K562 (cell line): Measurements from ENCODE around the gene IQGAP3. TPM values are rescaled to one million over a fixed set of nuclear protein-coding genes. Genes with fewer than 3 reads are reported as not detected.
A peak's percentile ranks its signal among the peaks of the same experiment; 100 is the strongest.

ENCODE experiments used
- CBFA2T2 ChIP-seq: fragments of 450-650 bp; conservative IDR thresholded peaks from 2 replicates; pipeline ENCODE4 v1.6.1; 2017; ENCODE audit warnings: mild to moderate bottlenecking
- CBX3 ChIP-seq, 2 experiments: IDR thresholded peaks; 1 replicate in 1 of 2; 2 replicates in 1 of 2; pipeline ENCODE4 v1.6.1; 2012; ENCODE audit warnings: inconsistent platforms in 2 of 2, low read length in 2 of 2, borderline replicate concordance in 1 of 2, control low read depth in 1 of 2
- CSDE1 ChIP-seq, 2 experiments: fragments of 450-650 bp; IDR thresholded peaks; 2 replicates each; pipeline ENCODE4 v1.6.1; 2016; ENCODE audit warnings: mild to moderate bottlenecking in 1 of 2
- DPF2 ChIP-seq: fragments of 450-650 bp; IDR thresholded peaks from 2 replicates; pipeline ENCODE4 v1.6.1; 2016
- EZH2 ChIP-seq: IDR thresholded peaks from 2 replicates; pipeline ENCODE4 v1.6.1; 2012; ENCODE audit warnings: low read depth, mild to moderate bottlenecking, inconsistent platforms, low read length, borderline replicate concordance
- GATA2 ChIP-seq: sonication (generic); formaldehyde crosslinking; IDR thresholded peaks from 2 replicates; pipeline ENCODE4 v1.4.0; 2020; ENCODE audit warnings: mild to moderate bottlenecking, missing genetic modification reagents
- HMBOX1 ChIP-seq: sonication (generic); IDR thresholded peaks from 2 replicates; pipeline ENCODE4 v1.6.1; 2016
- KAT7 ChIP-seq: sonication (generic); formaldehyde crosslinking; IDR thresholded peaks from 2 replicates; pipeline ENCODE4 v1.8.0; 2022; ENCODE audit warnings: missing genetic modification reagents, mild to moderate bottlenecking, borderline replicate concordance
- KLF16 ChIP-seq: IDR thresholded peaks from 2 replicates; pipeline ENCODE4 v1.6.1; 2016; ENCODE audit warnings: antibody characterized with exemption
- MEIS2 ChIP-seq: fragments of 450-650 bp; IDR thresholded peaks from 2 replicates; pipeline ENCODE4 v1.6.1; 2014; ENCODE audit warnings: mild to moderate bottlenecking; ENCODE audit not compliant: partially characterized antibody
- NCOR1 ChIP-seq: fragments of 450-650 bp; IDR thresholded peaks from 2 replicates; pipeline ENCODE4 v1.6.1; 2016; ENCODE audit warnings: mild to moderate bottlenecking, moderate library complexity
- NFIC ChIP-seq: fragments of 450-650 bp; IDR thresholded peaks from 2 replicates; pipeline ENCODE4 v1.6.1; 2017; ENCODE audit warnings: mild to moderate bottlenecking, inconsistent platforms
- NR2F6 ChIP-seq: fragments of 450-650 bp; formaldehyde crosslinking; IDR thresholded peaks from 2 replicates; pipeline ENCODE4 v1.4.0; 2020; ENCODE audit warnings: mild to moderate bottlenecking
- PKNOX1 ChIP-seq: fragments of 450-650 bp; IDR thresholded peaks from 2 replicates; pipeline ENCODE4 v1.6.1; 2016
- RBM39 ChIP-seq: fragments of 200-400 bp; formaldehyde crosslinking; optimal IDR thresholded peaks from 2 replicates; pipeline ENCODE3; 2018; ENCODE audit warnings: low read depth, low read length
- SNAPC5 ChIP-seq: fragments of 250-450 bp; sonication (Bioruptor Pico); IDR thresholded peaks from 2 replicates; pipeline ENCODE4 v1.8.0; 2021; ENCODE audit warnings: moderate library complexity, mild to moderate bottlenecking, inconsistent platforms
- SREBF1 ChIP-seq: fragments of 150-350 bp; IDR thresholded peaks from 2 replicates; pipeline ENCODE4 v1.6.1; 2014; ENCODE audit warnings: antibody characterized with exemption, low read depth, low read length, borderline replicate concordance
- SRSF1 ChIP-seq: fragments of 200-400 bp; formaldehyde crosslinking; IDR thresholded peaks from 2 replicates; pipeline ENCODE4 v1.6.1; 2017; ENCODE audit warnings: mild to moderate bottlenecking, low read depth, low read length, moderate library complexity
- SRSF3 ChIP-seq: fragments of 200-400 bp; formaldehyde crosslinking; IDR thresholded peaks from 2 replicates; pipeline ENCODE4 v1.6.1; 2016; ENCODE audit warnings: mild to moderate bottlenecking, low read length, moderate library complexity; ENCODE audit not compliant: insufficient read depth
- TCF3 ChIP-seq: sonication (generic); formaldehyde crosslinking; IDR thresholded peaks from 2 replicates; pipeline ENCODE4 v1.4.0; 2020; ENCODE audit warnings: mild to moderate bottlenecking, missing genetic modification reagents
- TFAM ChIP-seq: fragments of 250-450 bp; sonication (Bioruptor Pico); conservative IDR thresholded peaks from 2 replicates; pipeline ENCODE4 v1.5.0; 2021; ENCODE audit warnings: mild to moderate bottlenecking, moderate library complexity
- TRIM24 ChIP-seq, 2 experiments: fragments of 450-650 bp; IDR thresholded peaks; 2 replicates each; pipeline ENCODE4 v1.6.1; 2016
- ZBTB26 ChIP-seq: fragments of 450-650 bp; formaldehyde crosslinking; IDR thresholded peaks from 2 replicates; pipeline ENCODE4 v1.4.0; 2022; ENCODE audit warnings: missing genetic modification characterization
- ZNF232 ChIP-seq: sonication (generic); formaldehyde crosslinking; IDR thresholded peaks from 2 replicates; pipeline ENCODE4 v1.8.0; 2022; ENCODE audit warnings: mild to moderate bottlenecking, missing genetic modification reagents
- ZNF518B ChIP-seq: fragments of 250-450 bp; sonication (Bioruptor Pico); IDR thresholded peaks from 2 replicates; pipeline ENCODE4 v1.5.0; 2021; ENCODE audit warnings: mild to moderate bottlenecking, moderate library complexity
- ZNF551 ChIP-seq: fragments of 250-450 bp; sonication (Bioruptor Pico); IDR thresholded peaks from 2 replicates; pipeline ENCODE4 v1.5.0; 2021; ENCODE audit warnings: mild to moderate bottlenecking, moderate library complexity
- polyA plus RNA-seq, 8 experiments: library from polyadenylated mRNA; depleted of rRNA in 4 of 8; stranded (reverse) in 5 of 8; unstranded in 3 of 8; fragments of >200 nt; fragmentation: Nextera tagmentation in 2 of 8; fragmentation: Illumina TruSeq in 1 of 8; extraction: Ambion mirVana in 2 of 8; extraction: Trizol in 1 of 8; gene quantifications; 2 replicates each; pipeline versions ENCODE4 v1.2.1 to v1.2.3, GENCODE V29; 2011 to 2014; ENCODE audit warnings: inconsistent platforms in 1 of 8, missing spikeins in 1 of 8
- total RNA-seq, 7 experiments: library from RNA; depleted of rRNA in 6 of 7; stranded (reverse); fragments of >200 nt in 6 of 7; fragmentation: Illumina TruSeq in 2 of 7; extraction: Trizol in 2 of 7; gene quantifications; 2 replicates each; pipeline versions ENCODE4 v1.2.1 to v1.2.3, GENCODE V29; 2011 to 2021; ENCODE audit warnings: low replicate concordance in 1 of 7

The IQGAP3 gene
- total and polyA plus RNA-seq, 9 of the 15 experiments (the other 6 are each of a cell fraction or from before 2014, with no cell fraction given), result 1.4 to 16.6 (median 11.9) TPM

- TF ChIP-seq PKNOX1, result peak; percentile 47; the same call in 1 of the 2 replicates
- no peak for TF ChIP-seq GATA2
- peak; percentile 55 for TF ChIP-seq NCOR1
- no peak for TF ChIP-seq ZNF551 (CRISPR knock-in tag)
- TF ChIP-seq SRSF1, result no peak
- TF ChIP-seq DPF2, result 0 out of 2 replicates have a peak, but pooled peaks have one; percentile 22
- no peak for TF ChIP-seq ZBTB26
- no peak for TF ChIP-seq CSDE1 (IDR thresholded peaks at IDR 0.05)
- TF ChIP-seq TRIM24 (IDR thresholded peaks at IDR 0.05), result peak; percentile 82 to 83
- TF ChIP-seq RBM39, result no peak
- peak; percentile 49; the same call in 1 of the 2 replicates for TF ChIP-seq KLF16
- peak; percentile 18; the same call in 1 of the 2 replicates for TF ChIP-seq HMBOX1
- no peak for TF ChIP-seq ZNF518B (CRISPR knock-in tag)
- no peak for TF ChIP-seq SNAPC5 (CRISPR knock-in tag)
- no peak for TF ChIP-seq SRSF3
- no peak for TF ChIP-seq SREBF1
- peak; percentile 78 for TF ChIP-seq CBFA2T2
- no peak for TF ChIP-seq NFIC
- TF ChIP-seq CBX3 (IDR thresholded peaks at IDR 0.05; ENCODE audit: borderline replicate concordance in 1 of 2, low read length in 2 of 2), result peak in 1 of 2 experiments; percentile 63; a peak in 1 of 3 replicates
- no peak for TF ChIP-seq TFAM (CRISPR knock-in tag)
- TF ChIP-seq TCF3 (CRISPR knock-in tag), result peak; percentile 45; the same call in 1 of the 2 replicates
- no peak for TF ChIP-seq ZNF232 (CRISPR knock-in tag)
- peak; percentile 55 for TF ChIP-seq MEIS2
- no peak for TF ChIP-seq EZH2
- no peak for TF ChIP-seq KAT7 (CRISPR knock-in tag)
- no peak for TF ChIP-seq NR2F6
Observed at GRCh38 chr1:156516821-156517220, 55.5 kb downstream of the IQGAP3 start (continued).
